Measurements from ENCODE around the gene BAHCC1. TPM values are rescaled to one million over a fixed set of nuclear protein-coding genes. Genes with fewer than 3 reads are reported as not detected.

The BAHCC1 gene
- total and polyA plus RNA-seq, 2 of the 8 experiments (the other 6 are each of a cell fraction or from before 2014, with no cell fraction given) = 0.26 to 0.58 TPM

DNA sequence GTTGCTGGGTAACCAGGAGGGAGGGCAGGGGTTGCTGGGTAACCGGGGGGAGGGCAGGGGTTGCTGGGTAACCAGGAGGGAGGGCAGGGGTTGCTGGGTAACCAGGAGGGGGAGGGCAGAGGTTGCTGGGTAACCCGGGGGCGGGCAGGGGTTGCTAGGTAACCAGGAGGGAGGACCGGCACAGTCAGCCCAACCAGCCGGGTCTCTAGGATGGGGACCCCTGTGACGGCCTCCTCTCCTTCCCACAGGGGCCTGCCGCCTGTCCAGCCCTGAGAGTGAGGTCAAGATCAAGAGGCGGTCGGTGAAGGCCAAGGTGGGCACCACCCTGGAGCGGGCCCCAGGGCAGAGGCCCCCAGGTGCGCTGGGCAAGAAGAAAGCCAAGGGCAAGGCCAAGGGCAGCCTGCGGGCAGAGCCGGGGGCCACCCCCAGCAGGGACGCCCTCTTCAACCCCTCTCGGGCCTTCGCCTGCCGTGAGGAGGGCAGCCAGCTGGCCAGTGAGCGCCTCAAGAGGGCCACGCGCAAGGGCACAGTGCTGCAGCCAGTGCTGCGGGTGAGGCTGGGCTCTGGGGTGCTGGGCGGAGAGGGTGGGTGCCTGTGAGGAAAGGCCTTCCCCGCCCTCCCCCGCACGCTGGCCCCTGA is 62.8 kb downstream of the BAHCC1 start (continued):
- TF ChIP-seq, protein P1, sequence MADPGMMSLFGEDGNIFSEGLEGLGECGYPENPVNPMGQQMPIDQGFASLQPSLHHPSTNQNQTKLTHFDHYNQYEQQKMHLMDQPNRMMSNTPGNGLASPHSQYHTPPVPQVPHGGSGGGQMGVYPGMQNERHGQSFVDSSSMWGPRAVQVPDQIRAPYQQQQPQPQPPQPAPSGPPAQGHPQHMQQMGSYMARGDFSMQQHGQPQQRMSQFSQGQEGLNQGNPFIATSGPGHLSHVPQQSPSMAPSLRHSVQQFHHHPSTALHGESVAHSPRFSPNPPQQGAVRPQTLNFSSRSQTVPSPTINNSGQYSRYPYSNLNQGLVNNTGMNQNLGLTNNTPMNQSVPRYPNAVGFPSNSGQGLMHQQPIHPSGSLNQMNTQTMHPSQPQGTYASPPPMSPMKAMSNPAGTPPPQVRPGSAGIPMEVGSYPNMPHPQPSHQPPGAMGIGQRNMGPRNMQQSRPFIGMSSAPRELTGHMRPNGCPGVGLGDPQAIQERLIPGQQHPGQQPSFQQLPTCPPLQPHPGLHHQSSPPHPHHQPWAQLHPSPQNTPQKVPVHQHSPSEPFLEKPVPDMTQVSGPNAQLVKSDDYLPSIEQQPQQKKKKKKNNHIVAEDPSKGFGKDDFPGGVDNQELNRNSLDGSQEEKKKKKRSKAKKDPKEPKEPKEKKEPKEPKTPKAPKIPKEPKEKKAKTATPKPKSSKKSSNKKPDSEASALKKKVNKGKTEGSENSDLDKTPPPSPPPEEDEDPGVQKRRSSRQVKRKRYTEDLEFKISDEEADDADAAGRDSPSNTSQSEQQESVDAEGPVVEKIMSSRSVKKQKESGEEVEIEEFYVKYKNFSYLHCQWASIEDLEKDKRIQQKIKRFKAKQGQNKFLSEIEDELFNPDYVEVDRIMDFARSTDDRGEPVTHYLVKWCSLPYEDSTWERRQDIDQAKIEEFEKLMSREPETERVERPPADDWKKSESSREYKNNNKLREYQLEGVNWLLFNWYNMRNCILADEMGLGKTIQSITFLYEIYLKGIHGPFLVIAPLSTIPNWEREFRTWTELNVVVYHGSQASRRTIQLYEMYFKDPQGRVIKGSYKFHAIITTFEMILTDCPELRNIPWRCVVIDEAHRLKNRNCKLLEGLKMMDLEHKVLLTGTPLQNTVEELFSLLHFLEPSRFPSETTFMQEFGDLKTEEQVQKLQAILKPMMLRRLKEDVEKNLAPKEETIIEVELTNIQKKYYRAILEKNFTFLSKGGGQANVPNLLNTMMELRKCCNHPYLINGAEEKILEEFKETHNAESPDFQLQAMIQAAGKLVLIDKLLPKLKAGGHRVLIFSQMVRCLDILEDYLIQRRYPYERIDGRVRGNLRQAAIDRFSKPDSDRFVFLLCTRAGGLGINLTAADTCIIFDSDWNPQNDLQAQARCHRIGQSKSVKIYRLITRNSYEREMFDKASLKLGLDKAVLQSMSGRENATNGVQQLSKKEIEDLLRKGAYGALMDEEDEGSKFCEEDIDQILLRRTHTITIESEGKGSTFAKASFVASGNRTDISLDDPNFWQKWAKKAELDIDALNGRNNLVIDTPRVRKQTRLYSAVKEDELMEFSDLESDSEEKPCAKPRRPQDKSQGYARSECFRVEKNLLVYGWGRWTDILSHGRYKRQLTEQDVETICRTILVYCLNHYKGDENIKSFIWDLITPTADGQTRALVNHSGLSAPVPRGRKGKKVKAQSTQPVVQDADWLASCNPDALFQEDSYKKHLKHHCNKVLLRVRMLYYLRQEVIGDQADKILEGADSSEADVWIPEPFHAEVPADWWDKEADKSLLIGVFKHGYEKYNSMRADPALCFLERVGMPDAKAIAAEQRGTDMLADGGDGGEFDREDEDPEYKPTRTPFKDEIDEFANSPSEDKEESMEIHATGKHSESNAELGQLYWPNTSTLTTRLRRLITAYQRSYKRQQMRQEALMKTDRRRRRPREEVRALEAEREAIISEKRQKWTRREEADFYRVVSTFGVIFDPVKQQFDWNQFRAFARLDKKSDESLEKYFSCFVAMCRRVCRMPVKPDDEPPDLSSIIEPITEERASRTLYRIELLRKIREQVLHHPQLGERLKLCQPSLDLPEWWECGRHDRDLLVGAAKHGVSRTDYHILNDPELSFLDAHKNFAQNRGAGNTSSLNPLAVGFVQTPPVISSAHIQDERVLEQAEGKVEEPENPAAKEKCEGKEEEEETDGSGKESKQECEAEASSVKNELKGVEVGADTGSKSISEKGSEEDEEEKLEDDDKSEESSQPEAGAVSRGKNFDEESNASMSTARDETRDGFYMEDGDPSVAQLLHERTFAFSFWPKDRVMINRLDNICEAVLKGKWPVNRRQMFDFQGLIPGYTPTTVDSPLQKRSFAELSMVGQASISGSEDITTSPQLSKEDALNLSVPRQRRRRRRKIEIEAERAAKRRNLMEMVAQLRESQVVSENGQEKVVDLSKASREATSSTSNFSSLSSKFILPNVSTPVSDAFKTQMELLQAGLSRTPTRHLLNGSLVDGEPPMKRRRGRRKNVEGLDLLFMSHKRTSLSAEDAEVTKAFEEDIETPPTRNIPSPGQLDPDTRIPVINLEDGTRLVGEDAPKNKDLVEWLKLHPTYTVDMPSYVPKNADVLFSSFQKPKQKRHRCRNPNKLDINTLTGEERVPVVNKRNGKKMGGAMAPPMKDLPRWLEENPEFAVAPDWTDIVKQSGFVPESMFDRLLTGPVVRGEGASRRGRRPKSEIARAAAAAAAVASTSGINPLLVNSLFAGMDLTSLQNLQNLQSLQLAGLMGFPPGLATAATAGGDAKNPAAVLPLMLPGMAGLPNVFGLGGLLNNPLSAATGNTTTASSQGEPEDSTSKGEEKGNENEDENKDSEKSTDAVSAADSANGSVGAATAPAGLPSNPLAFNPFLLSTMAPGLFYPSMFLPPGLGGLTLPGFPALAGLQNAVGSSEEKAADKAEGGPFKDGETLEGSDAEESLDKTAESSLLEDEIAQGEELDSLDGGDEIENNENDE (IDR thresholded peaks at IDR 0.05; ENCODE audit: insufficient replicate concordance, low read length) = no peak

Measured in H1 (cell line).